Fibroblast of lung (primary cell): ENCODE results near the gene MAGEA9B.
"Not testable (repeated sequence)": the region's sequence is repeated elsewhere in the genome, so short reads cannot be mapped to it uniquely, and the experiment has no call there.

Experiments used
- CTCF ChIP-seq, 2 donors: IDR thresholded peaks in 1 of 2; conservative IDR thresholded peaks in 1 of 2; 1 replicate in 1 of 2; 2 replicates in 1 of 2; pipeline ENCODE4 v1.5.1; 2011 to 2012; ENCODE audit warnings: low read length in 2 of 2, control low read depth in 1 of 2, inconsistent platforms in 1 of 2, low read depth in 1 of 2, mild to moderate bottlenecking in 1 of 2
- EZH2 ChIP-seq: IDR thresholded peaks from 2 replicates; pipeline ENCODE4 v1.5.1; 2012; ENCODE audit warnings: low read length, control low read depth, mild to moderate bottlenecking; ENCODE audit errors: missing control alignments

- TF ChIP-seq CTCF (conservative IDR thresholded peaks at IDR 0.05 in 1 of 2, IDR thresholded peaks at IDR 0.05 in 1 of 2; ENCODE audit: low read depth in 1 of 2, low read length in 2 of 2); EZH2: not testable (repeated sequence)
These were observed 37.6 kb downstream of the MAGEA9B start, which contains the start of gene HSFX3 for GRCh38 chrX:149549701-149550100.
